Mesodermal cell (in vitro differentiated cells): ENCODE results near the gene CTSW.

ENCODE experiments used
- H3K27ac ChIP-seq: 2 replicates; pipeline ENCODE4 v1.7.0; 2013; ENCODE audit warnings: mild to moderate bottlenecking, low read depth, low read length, moderate library complexity; ENCODE audit not compliant: severe bottlenecking
- H3K36me3 ChIP-seq: 2 replicates; pipeline ENCODE4 v1.7.1; 2013; ENCODE audit warnings: mild to moderate bottlenecking, low read length, moderate library complexity; ENCODE audit not compliant: control insufficient read depth, insufficient read depth
- H3K4me1 ChIP-seq: one replicate; pipeline ENCODE4 v1.7.1; 2013; ENCODE audit warnings: mild to moderate bottlenecking, low read length; ENCODE audit not compliant: insufficient read depth, control insufficient read depth, poor library complexity, severe bottlenecking
- H3K4me3 ChIP-seq: 2 replicates; pipeline ENCODE4 v1.7.0; 2013; ENCODE audit warnings: low read length, control low read depth, mild to moderate bottlenecking; ENCODE audit not compliant: insufficient read depth, poor library complexity, severe bottlenecking; ENCODE audit errors: extremely low read depth
- H3K9me3 ChIP-seq: 2 replicates; pipeline ENCODE4 v1.7.1; 2013; ENCODE audit warnings: mild to moderate bottlenecking, low read length, moderate library complexity; ENCODE audit not compliant: control insufficient read depth
- WGBS, 2 experiments: methylation state at CpG; one replicate each; pipeline ENCODE4 v1.1.5; 2013; ENCODE audit warnings: missing lambda C conversion rate in 2 of 2; ENCODE audit not compliant: insufficient coverage in 2 of 2; 5-methylcytosine and 5-hydroxymethylcytosine counted together

The CTSW gene

DNA sequence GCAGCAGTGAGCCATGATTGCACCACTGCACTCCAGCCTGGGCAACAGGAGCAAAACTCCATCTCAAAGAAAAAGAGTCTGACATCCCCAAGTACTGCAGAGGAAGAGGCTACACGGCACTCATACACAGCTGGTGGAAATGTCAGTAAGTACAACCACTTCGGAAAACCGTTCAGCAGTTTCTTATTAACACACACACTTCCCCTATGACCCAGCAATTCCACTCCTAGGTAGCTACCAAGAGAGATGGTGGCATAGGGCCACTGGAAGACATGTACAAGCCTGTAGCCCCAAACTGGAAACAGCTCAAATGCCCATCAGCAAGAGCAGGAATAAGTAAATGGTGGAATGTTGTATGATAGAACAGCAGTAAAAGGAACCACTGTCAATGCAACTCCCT lies 42.9 kb downstream of the CTSW start:
- H3K27ac ChIP-seq: no peak overlapping the region
- peaks cover 13% of the 10 kb centered on the region for H3K4me1 ChIP-seq
- H3K4me3 ChIP-seq: no peak overlapping the region
- no peaks in the 10 kb centered on the region for H3K9me3 ChIP-seq
- 100% methylated on average over 3 of the region's 3 CpGs for whole genome bisulfite sequencing, 2 experiments
- peaks cover 44% of the 10 kb centered on the region for H3K36me3 ChIP-seq

DNA sequence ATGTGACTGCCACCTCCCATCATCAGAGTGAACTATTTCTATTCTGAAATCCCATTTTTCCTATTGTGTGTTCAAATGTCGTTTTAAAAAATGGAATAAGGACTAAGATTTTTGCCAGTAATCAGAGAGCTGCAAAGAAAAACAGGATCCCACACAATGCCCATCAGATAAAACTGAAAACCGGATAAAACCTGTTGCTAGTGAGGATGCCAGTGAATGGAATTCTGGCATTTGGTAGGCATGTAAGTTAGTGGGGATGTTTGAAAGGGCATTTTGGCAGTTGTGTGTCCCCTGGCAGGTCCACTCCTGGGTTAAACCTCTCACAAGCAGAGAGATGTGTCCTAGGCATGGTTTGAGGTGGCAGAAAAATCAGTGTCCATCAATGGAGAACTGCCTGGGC lies 45.8 kb downstream of the CTSW start:
- H3K36me3 ChIP-seq: peaks cover 39% of the 10 kb centered on the region
- 83% methylated on average over 1 of the region's 2 CpGs; no CpG with 5 or more reads in 1 of the 2 experiments for WGBS, 2 experiments
- no peaks in the 10 kb centered on the region for H3K9me3 ChIP-seq
- peaks cover 5% of the 10 kb centered on the region for H3K4me1 ChIP-seq
- no peak overlapping the region for H3K27ac ChIP-seq
- no peak overlapping the region for H3K4me3 ChIP-seq

DNA sequence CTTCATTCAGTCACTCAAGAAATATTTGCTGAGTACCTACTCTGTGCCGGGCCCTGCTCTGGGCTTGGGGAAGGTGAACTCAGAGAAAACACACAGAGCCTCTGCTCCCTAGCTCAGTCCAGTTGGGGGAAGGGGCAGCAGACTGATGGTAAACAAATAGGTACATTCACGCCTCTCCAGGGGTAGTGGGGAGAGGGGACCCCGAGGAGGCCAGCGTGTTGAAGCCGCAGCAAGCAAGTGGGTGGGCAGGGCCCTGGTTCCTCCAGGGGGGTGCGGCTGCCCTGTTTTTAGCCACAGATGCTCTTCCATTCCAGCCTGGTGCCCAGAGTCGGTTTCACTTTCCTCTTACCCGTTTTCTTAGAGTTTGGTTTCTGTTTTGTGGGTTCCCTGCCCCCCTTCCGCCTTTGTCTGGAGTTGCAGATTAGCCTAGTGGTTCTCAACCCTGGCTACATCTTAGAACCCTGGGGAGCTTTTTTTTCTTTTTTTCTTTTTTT lies 48.3 kb downstream of the CTSW start:
- Histone ChIP-seq H3K4me1 (peaks cover 9% of the 10 kb centered on the region), H3K9me3 (no peaks in the 10 kb centered on the region), H3K27ac (no peak overlapping the region), H3K4me3 (no peak overlapping the region), H3K36me3 (peaks cover 14% of the 10 kb centered on the region)
- 76 to 89% methylated on average over 6 to 8 of the region's 9 CpGs for WGBS, 2 experiments

- H3K9me3 ChIP-seq: no peaks in the 10 kb centered on the region
- peaks cover 8% of the 10 kb centered on the region for H3K36me3 ChIP-seq
- peaks cover 9% of the 10 kb centered on the region for H3K4me1 ChIP-seq
- no peak overlapping the region for H3K4me3 ChIP-seq
- 87 to 91% methylated on average over 5 to 6 of the region's 6 CpGs for WGBS, 2 experiments
- H3K27ac ChIP-seq: no peak overlapping the region
These were observed 49.0 kb downstream of the CTSW start for GRCh38 chr11:65928667-65929066.

DNA sequence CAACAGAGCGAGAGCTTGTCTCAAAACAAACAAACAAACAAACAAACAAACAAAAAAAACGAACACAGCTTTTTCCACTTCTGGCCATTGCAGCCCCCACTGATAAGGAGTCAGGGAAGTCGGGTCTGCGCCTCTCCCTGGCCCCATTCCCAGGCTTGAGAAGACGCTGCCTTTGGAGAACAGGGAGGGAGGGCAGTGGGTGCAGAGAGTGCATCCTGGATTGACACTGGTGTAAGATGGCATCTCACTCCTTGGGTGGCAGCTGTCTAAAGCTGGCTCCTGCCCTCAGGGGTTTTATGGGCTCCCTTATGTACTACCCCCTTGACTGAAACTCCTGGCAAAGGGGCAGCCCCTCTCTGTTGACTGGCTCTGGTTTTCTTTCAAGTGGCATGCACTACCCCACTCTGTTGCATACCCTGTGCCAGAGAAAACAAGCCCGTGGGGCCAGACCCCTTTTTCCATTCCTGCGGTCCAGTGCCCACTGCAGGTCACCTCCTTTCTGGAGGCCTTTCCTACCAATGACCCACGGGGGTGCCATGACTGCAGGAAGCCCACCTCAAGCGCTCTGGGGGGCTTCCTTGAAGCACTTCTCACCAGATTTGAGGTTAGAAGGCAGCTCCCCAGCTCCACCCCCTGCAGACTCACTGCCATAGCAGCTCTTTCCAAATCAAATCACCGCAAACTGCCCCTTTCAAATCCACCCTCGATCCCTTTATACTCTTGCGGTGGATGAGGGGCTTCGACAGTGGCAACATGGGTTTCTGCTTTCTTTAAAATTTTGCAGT lies 52.3 kb downstream of the CTSW start:
- WGBS, 2 experiments: 79 to 86% methylated on average over 7 to 9 of the region's 13 CpGs
- Histone ChIP-seq H3K9me3 (no peaks in the 10 kb centered on the region), H3K27ac (peak overlapping the region; percentile 23), H3K4me1 (peaks cover 9% of the 10 kb centered on the region), H3K36me3 (no peaks in the 10 kb centered on the region), H3K4me3 (no peak overlapping the region)

GRCh38 chr11:65932558-65932919 lies 52.9 kb downstream of the CTSW start:
- Histone ChIP-seq H3K9me3 (no peaks in the 10 kb centered on the region), H3K4me1 (peaks cover 9% of the 10 kb centered on the region), H3K27ac (no peak overlapping the region), H3K36me3 (no peaks in the 10 kb centered on the region), H3K4me3 (no peak overlapping the region)
- 65 to 66% methylated on average over 7 of the region's 9 CpGs for WGBS, 2 experiments
